GM12878 (cell line): ENCODE measurements around the gene RMND5A. TPM values are rescaled to one million over a fixed set of nuclear protein-coding genes. Genes with fewer than 3 reads are reported as not detected.

Experiments used
- ATAC-seq: fragments of 200-7000 bp; cut with Tn5 transposase; 3 replicates; pipeline ENCODE4 v1.9.1; 2020; ENCODE audit warnings: mild to moderate bottlenecking, moderate library complexity
- BruUV-seq: library from RNA; stranded (reverse); fragments of 400-500 nt; replicated peaks from 2 replicates; lab custom pipeline; 2021; lab: Mats Ljungman, UMichigan
- CTCF ChIA-PET: fragments of 300-600 bp; sonication (Branson Sonifier 250); formaldehyde crosslinking; extraction: SDS; loops from one replicate; lab custom pipeline; 2021; ENCODE audit warnings: inconsistent platforms; lab: Yijun Ruan, JAX
- POLR2A ChIA-PET: fragments of 350-600 bp; formaldehyde crosslinking; extraction: SDS; loops from one replicate; lab custom pipeline; 2021; ENCODE audit warnings: inconsistent platforms; lab: Charles Lee
- RAD21 ChIA-PET: fragments of 300-600 bp; sonication (Branson Sonifier 250); formaldehyde crosslinking; loops from one replicate; lab custom pipeline; 2023; ENCODE audit warnings: antibody characterized with exemption; ENCODE audit not compliant: unreplicated experiment; lab: Charles Lee
- SMC1A ChIA-PET: fragments of 300-600 bp; sonication (Branson Sonifier 250); formaldehyde crosslinking; loops from one replicate; lab custom pipeline; 2023; ENCODE audit not compliant: unreplicated experiment, uncharacterized antibody; lab: Charles Lee
- DNase-seq: peaks from one replicate; pipeline ENCODE4 v3.0.0-alpha.2; 2011; ENCODE audit warnings: low read depth, low spot score
- FAIRE-seq: peaks from 3 replicates; lab custom pipeline; 2011; peaks lifted over from hg19 to GRCh38; lab: Jason Lieb, UNC
- H2AFZ ChIP-seq: 2 replicates; pipeline ENCODE4 v1.6.0; 2011; ENCODE audit warnings: low read depth, low read length, control low read depth; ENCODE audit not compliant: control insufficient read depth
- H3K27ac ChIP-seq: 2 replicates; pipeline ENCODE4 v1.5.1; 2011; ENCODE audit warnings: control low read depth; ENCODE audit not compliant: control insufficient read depth, insufficient read depth
- H3K27me3 ChIP-seq, 2 experiments: replicated peaks in 1 of 2; 2 replicates each; pipeline versions ENCODE4 v1.6.0 to v1.6.1; 2011; ENCODE audit warnings: low read length in 1 of 2; ENCODE audit not compliant: control insufficient read depth in 2 of 2, insufficient read depth in 2 of 2
- H3K36me3 ChIP-seq, 2 experiments: 2 replicates each; pipeline ENCODE4 v1.5.1; 2011; ENCODE audit warnings: low read length in 1 of 2; ENCODE audit not compliant: control insufficient read depth in 2 of 2, insufficient read depth in 2 of 2
- H3K4me1 ChIP-seq: 2 replicates; pipeline ENCODE4 v1.6.1; 2011; ENCODE audit warnings: mild to moderate bottlenecking, low read length, moderate library complexity, mixed read lengths; ENCODE audit not compliant: control insufficient read depth, insufficient read depth
- H3K4me2 ChIP-seq: 2 replicates; pipeline ENCODE4 v1.6.0; 2011; ENCODE audit warnings: control low read depth; ENCODE audit not compliant: control insufficient read depth, insufficient read depth
- H3K4me3 ChIP-seq: fragments of 200-600 bp; sonication (generic); 2 replicates; pipeline ENCODE4 v1.5.1; 2016
- H3K79me2 ChIP-seq: 2 replicates; pipeline ENCODE4 v1.6.0; 2011; ENCODE audit warnings: low read length; ENCODE audit not compliant: control insufficient read depth, insufficient read depth
- H3K9ac ChIP-seq: 2 replicates; pipeline ENCODE4 v1.8.0; 2011; ENCODE audit warnings: low read length, control low read depth, mixed read lengths; ENCODE audit not compliant: control insufficient read depth, insufficient read depth
- H3K9me3 ChIP-seq: replicated peaks from 3 replicates; pipeline ENCODE4 v1.5.1; 2011; ENCODE audit warnings: mild to moderate bottlenecking, low read length; ENCODE audit not compliant: control insufficient read depth, insufficient read depth
- H4K20me1 ChIP-seq: 2 replicates; pipeline ENCODE4 v1.6.0; 2011; ENCODE audit not compliant: control insufficient read depth, insufficient read depth
- EZH2 ChIP-seq: IDR thresholded peaks from 2 replicates; pipeline ENCODE4 v1.6.1; 2012; ENCODE audit warnings: low read depth, mild to moderate bottlenecking, control low read depth, inconsistent platforms, low read length, borderline replicate concordance; ENCODE audit not compliant: control insufficient read depth
- HSF1 ChIP-seq: fragments of 150-350 bp; IDR thresholded peaks from 2 replicates; pipeline ENCODE4 v1.6.1; 2014; ENCODE audit warnings: mild to moderate bottlenecking, low read depth, low read length
- KDM1A ChIP-seq: fragments of 200-600 bp; sonication (generic); IDR thresholded peaks from 2 replicates; pipeline ENCODE4 v1.6.1; 2016; ENCODE audit warnings: borderline replicate concordance
- RFX5 ChIP-seq: IDR thresholded peaks from 2 replicates; pipeline ENCODE4 v1.6.1; 2011; ENCODE audit warnings: low read depth, low read length, improper control_type of control experiment
- RUNX3 ChIP-seq: IDR thresholded peaks from 2 replicates; pipeline ENCODE4 v1.6.1; 2012; ENCODE audit warnings: low read length, inconsistent platforms
- SREBF2 ChIP-seq: IDR thresholded peaks from 2 replicates; pipeline ENCODE4 v1.6.1; 2012; ENCODE audit warnings: mild to moderate bottlenecking, low read length
- SRF ChIP-seq, 2 experiments: IDR thresholded peaks; 2 replicates each; pipeline ENCODE4 v1.6.1; 2011; ENCODE audit warnings: low read depth in 2 of 2, low read length in 2 of 2, mild to moderate bottlenecking in 1 of 2, moderate library complexity in 1 of 2
- TAF1 ChIP-seq: IDR thresholded peaks from 2 replicates; pipeline ENCODE4 v1.6.1; 2011; ENCODE audit warnings: mild to moderate bottlenecking, low read depth, low read length, borderline replicate concordance
- TCF12 ChIP-seq: IDR thresholded peaks from 2 replicates; pipeline ENCODE4 v1.6.1; 2011; ENCODE audit warnings: low read depth, mild to moderate bottlenecking, low read length
- ZNF622 ChIP-seq: fragments of 450-650 bp; IDR thresholded peaks from 2 replicates; pipeline ENCODE4 v1.6.1; 2017; ENCODE audit warnings: mild to moderate bottlenecking, inconsistent platforms
- WGBS: methylation state at CpG from one replicate; pipeline ENCODE4 v1.1.6; 2016; ENCODE audit warnings: low lambda C conversion rate; ENCODE audit not compliant: insufficient replicate concordance, insufficient coverage; ENCODE audit errors: missing lambda C conversion rate; 5-methylcytosine and 5-hydroxymethylcytosine counted together
- in situ Hi-C: fragments of 300-500 bp; cut with MboI; formaldehyde crosslinking; loops from 9 replicates; pipeline ENCODE4 v1.14.3; 2018; ENCODE audit warnings: mixed read lengths
- intact Hi-C: fragments of 100-400 bp; cut with micrococcal nuclease; formaldehyde crosslinking; loops from one replicate; pipeline ENCODE4 v1.14.2; 2022; ENCODE audit not compliant: unreplicated experiment
- polyA plus RNA-seq, 11 experiments: library from polyadenylated mRNA; depleted of rRNA in 4 of 11; unstranded in 6 of 11; stranded (reverse) in 5 of 11; fragments of >200 nt; fragmentation: Nextera tagmentation in 4 of 11; fragmentation: Illumina TruSeq in 1 of 11; extraction: Ambion mirVana in 4 of 11; extraction: Trizol in 1 of 11; gene quantifications; 1 replicate in 1 of 11; 2 replicates in 10 of 11; pipeline versions ENCODE4 v1.2.1 to v1.2.3, GENCODE V29; 2011 to 2016; ENCODE audit warnings: inconsistent platforms in 2 of 11, missing spikeins in 2 of 11, low read depth in 1 of 11
- total RNA-seq, 4 experiments: library from RNA; depleted of rRNA in 3 of 4; stranded (reverse); fragments of >200 nt in 3 of 4; fragmentation: Illumina TruSeq in 1 of 4; extraction: Trizol in 1 of 4; gene quantifications; 2 replicates each; pipeline versions ENCODE4 v1.2.1 to v1.2.3, GENCODE V29; 2013 to 2021

RMND5A gene
- total and polyA plus RNA-seq, 10 of the 15 experiments (the other 5 are each of a cell fraction or from before 2014, with no cell fraction given) = 8.3 to 33.6 (median 23.2) TPM

DNA sequence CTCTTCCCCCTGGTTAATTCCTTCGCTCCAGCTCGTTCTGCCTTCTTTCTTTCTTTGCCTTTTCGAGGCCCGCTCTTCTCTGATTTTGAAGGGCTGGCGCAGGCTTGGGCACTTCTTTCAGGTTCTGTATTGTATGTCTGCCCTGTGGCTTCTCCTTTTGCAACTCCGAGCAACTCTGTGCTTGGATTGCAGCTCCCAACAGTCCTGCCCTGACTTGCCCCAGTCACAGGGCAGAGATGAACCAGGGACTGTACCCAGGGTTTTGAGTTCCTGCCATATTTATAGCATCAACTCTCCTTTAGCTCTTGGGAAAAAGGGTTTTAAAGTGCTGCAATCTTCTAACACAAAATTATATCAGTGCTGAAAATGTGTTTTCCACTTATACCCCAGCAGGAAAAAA, 101.8 kb downstream of the RMND5A start:
- Histone ChIP-seq H3K4me2 (no peak overlapping the region), H3K27me3 (peaks cover 0 to 3% of the 10 kb centered on the region in 2 experiments; a peak in 3 of 4 replicates), H3K27ac (no peak overlapping the region), H2AFZ (no peak overlapping the region), H3K4me3 (no peak overlapping the region), H3K79me2 (no peaks in the 10 kb centered on the region), H3K4me1 (no peaks in the 10 kb centered on the region), H4K20me1 (no peaks in the 10 kb centered on the region), H3K36me3 (no peaks in the 10 kb centered on the region), H3K9me3 (no peaks in the 10 kb centered on the region; the same call in 2 of the 3 replicates), H3K9ac (no peak overlapping the region)
- RAD21 ChIA-PET = no interaction called here
- in situ Hi-C loops (loop anchor here (25.0 kb wide), 1 partner anchor 390 kb away; no protein-coding TSS in a partner anchor), intact Hi-C loops (no loop called here)
- no peak for DNase-seq
- BruUV-seq = no TSS peak
- ATAC-seq = no peak
- SMC1A ChIA-PET = no interaction called here
- WGBS = 47% methylated on average over 6 of the region's 6 CpGs
- TF ChIP-seq SREBF2 = no peak
- TF ChIP-seq RUNX3 = no peak
- TF ChIP-seq HSF1 = no peak
- no peak for TF ChIP-seq EZH2
- TF ChIP-seq TAF1 = no peak
- TF ChIP-seq ZNF622 = no peak
- no peak for TF ChIP-seq TCF12
- no peak for TF ChIP-seq KDM1A
- no peak for TF ChIP-seq RFX5
- TF ChIP-seq SRF (IDR thresholded peaks at IDR 0.05; ENCODE audit: low read depth in 2 of 2, low read length in 2 of 2) = no peak
- POLR2A ChIA-PET = no interaction called here
- FAIRE-seq = no peak
- CTCF ChIA-PET = no interaction called here
